GM20000 (cell line): Measurements from ENCODE around the gene CRB2.

Source experiments
- DNase-seq: peaks from one replicate; pipeline ENCODE4 v3.0.0; 2012; ENCODE audit warnings: low spot score
- CTCF ChIP-seq: IDR thresholded peaks from 2 replicates; pipeline ENCODE4 v1.5.1; 2012; ENCODE audit warnings: mild to moderate bottlenecking, control low read depth; ENCODE audit errors: extremely low read depth, missing control alignments

CRB2 gene

GRCh38 chr9:123345567-123345955 is 10.4 kb upstream of the CRB2 start:
- peak; percentile 38 for DNase-seq
- TF ChIP-seq CTCF: no peak

GRCh38 chr9:123346026-123346425 is 10.0 kb upstream of the CRB2 start:
- TF ChIP-seq CTCF: no peak
- DNase-seq: no peak

- no peak for TF ChIP-seq CTCF
- DNase-seq: no peak
These were observed 9.2 kb upstream of the CRB2 start for GRCh38 chr9:123346826-123347225.

- TF ChIP-seq CTCF: no peak
- no peak for DNase-seq
These were observed 8.5 kb upstream of the CRB2 start for GRCh38 chr9:123347289-123348060.

GRCh38 chr9:123348317-123348992 is 7.5 kb upstream of the CRB2 start:
- DNase-seq: peak; percentile 31
- no peak for TF ChIP-seq CTCF

GRCh38 chr9:123349033-123349432 is 7.0 kb upstream of the CRB2 start:
- DNase-seq: no peak
- no peak for TF ChIP-seq CTCF

- TF ChIP-seq CTCF: peak; percentile 87
- peak; percentile 88 for DNase-seq
These were observed 6.1 kb upstream of the CRB2 start for GRCh38 chr9:123349691-123350480.
